H1 (cell line): ENCODE measurements around the gene NELFE.

Experiments used
- CEBPB ChIP-seq: IDR thresholded peaks from 2 replicates; pipeline ENCODE4 v1.6.1; 2012; ENCODE audit warnings: low read depth, low read length
- CREB1 ChIP-seq: IDR thresholded peaks from 2 replicates; pipeline ENCODE4 v1.6.1; 2012; ENCODE audit warnings: inconsistent platforms
- EP300 ChIP-seq, 2 experiments: IDR thresholded peaks; 1 replicate in 1 of 2; 2 replicates in 1 of 2; pipeline ENCODE4 v1.6.1; 2011 to 2012; ENCODE audit warnings: low read depth in 2 of 2, low read length in 2 of 2, mild to moderate bottlenecking in 2 of 2, borderline replicate concordance in 1 of 2, inconsistent platforms in 1 of 2, moderate library complexity in 1 of 2
- EZH2 ChIP-seq: fragments of 200-600 bp; sonication (generic); IDR thresholded peaks from 2 replicates; pipeline ENCODE4 v1.7.1; 2012; ENCODE audit warnings: low read depth, mild to moderate bottlenecking, moderate library complexity, low read length, inconsistent platforms; ENCODE audit not compliant: severe bottlenecking
- FOSL1 ChIP-seq: IDR thresholded peaks from 2 replicates; pipeline ENCODE4 v1.6.1; 2011; ENCODE audit warnings: mild to moderate bottlenecking, low read depth, low read length, moderate library complexity; ENCODE audit not compliant: insufficient read depth
- HDAC6 ChIP-seq: IDR thresholded peaks from one replicate; pipeline ENCODE4 v1.7.1; 2012; ENCODE audit warnings: low read depth, mild to moderate bottlenecking, inconsistent platforms, low read length, moderate library complexity
- JUN ChIP-seq: IDR thresholded peaks from 2 replicates; pipeline ENCODE4 v1.6.1; 2011; ENCODE audit warnings: low read depth, mild to moderate bottlenecking, improper control_type of control experiment, low read length
- POLR2A ChIP-seq, 2 experiments: IDR thresholded peaks; 1 replicate in 1 of 2; 2 replicates in 1 of 2; pipeline ENCODE4 v1.6.1; 2011; ENCODE audit warnings: low read depth in 2 of 2, low read length in 2 of 2, mild to moderate bottlenecking in 2 of 2; ENCODE audit errors: control extremely low read depth in 1 of 2
- POLR2AphosphoS5 ChIP-seq: IDR thresholded peaks from 2 replicates; pipeline ENCODE4 v1.6.1; 2011; ENCODE audit warnings: low read depth, low read length
- RAD21 ChIP-seq, 2 experiments: IDR thresholded peaks in 1 of 2; conservative IDR thresholded peaks in 1 of 2; 2 replicates each; pipeline ENCODE4 v1.6.1; 2011; ENCODE audit warnings: low read depth in 2 of 2, low read length in 2 of 2, improper control_type of control experiment in 1 of 2, inconsistent platforms in 1 of 2, mild to moderate bottlenecking in 1 of 2, moderate library complexity in 1 of 2
- RBBP5 ChIP-seq: IDR thresholded peaks from 2 replicates; pipeline ENCODE4 v1.7.1; 2012; ENCODE audit warnings: low read depth, mild to moderate bottlenecking, inconsistent platforms, low read length, moderate library complexity, borderline replicate concordance
- SP1 ChIP-seq: IDR thresholded peaks from 2 replicates; pipeline ENCODE4 v1.6.1; 2011; ENCODE audit warnings: low read depth, low read length
- YY1 ChIP-seq: IDR thresholded peaks from 2 replicates; pipeline ENCODE4 v1.6.1; 2011; ENCODE audit warnings: low read depth, mild to moderate bottlenecking, low read length
- TF ChIP-seq, protein P1 (sequence below), 3 experiments: IDR thresholded peaks; 1 replicate in 2 of 3; 2 replicates in 1 of 3; pipeline versions ENCODE4 v1.5.1 to v1.6.1; 2011; ENCODE audit warnings: low read length in 3 of 3, mild to moderate bottlenecking in 3 of 3, inconsistent platforms in 2 of 3, low read depth in 1 of 3, moderate library complexity in 1 of 3; ENCODE audit not compliant: insufficient read depth in 1 of 3; ENCODE audit errors: control extremely low read depth in 1 of 3

DNA sequence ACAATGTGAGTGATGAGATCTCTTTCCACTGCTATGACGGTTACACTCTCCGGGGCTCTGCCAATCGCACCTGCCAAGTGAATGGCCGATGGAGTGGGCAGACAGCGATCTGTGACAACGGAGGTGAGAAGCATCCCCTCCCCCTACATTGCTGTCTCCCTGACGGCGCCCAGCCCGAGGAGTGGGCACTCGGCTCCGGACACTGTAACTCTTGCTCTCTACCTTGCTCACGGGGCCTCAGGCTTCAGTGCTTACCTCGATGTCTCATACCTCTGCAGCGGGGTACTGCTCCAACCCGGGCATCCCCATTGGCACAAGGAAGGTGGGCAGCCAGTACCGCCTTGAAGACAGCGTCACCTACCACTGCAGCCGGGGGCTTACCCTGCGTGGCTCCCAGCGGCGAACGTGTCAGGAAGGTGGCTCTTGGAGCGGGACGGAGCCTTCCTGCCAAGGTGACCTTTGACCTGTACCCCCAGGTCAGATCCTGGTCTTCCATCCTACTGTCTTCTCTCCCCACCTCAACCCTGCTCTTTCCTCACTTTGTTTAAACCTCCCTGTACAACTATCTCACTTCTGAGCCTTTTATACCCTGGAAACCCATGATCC lies 11.6 kb downstream of the NELFE start:
- TF ChIP-seq, protein P1, sequence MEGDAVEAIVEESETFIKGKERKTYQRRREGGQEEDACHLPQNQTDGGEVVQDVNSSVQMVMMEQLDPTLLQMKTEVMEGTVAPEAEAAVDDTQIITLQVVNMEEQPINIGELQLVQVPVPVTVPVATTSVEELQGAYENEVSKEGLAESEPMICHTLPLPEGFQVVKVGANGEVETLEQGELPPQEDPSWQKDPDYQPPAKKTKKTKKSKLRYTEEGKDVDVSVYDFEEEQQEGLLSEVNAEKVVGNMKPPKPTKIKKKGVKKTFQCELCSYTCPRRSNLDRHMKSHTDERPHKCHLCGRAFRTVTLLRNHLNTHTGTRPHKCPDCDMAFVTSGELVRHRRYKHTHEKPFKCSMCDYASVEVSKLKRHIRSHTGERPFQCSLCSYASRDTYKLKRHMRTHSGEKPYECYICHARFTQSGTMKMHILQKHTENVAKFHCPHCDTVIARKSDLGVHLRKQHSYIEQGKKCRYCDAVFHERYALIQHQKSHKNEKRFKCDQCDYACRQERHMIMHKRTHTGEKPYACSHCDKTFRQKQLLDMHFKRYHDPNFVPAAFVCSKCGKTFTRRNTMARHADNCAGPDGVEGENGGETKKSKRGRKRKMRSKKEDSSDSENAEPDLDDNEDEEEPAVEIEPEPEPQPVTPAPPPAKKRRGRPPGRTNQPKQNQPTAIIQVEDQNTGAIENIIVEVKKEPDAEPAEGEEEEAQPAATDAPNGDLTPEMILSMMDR (IDR thresholded peaks at IDR 0.05; ENCODE audit: control extremely low read depth in 1 of 3, insufficient read depth in 1 of 3, low read depth in 1 of 3, low read length in 3 of 3): no peak
- TF ChIP-seq CEBPB (no peak), RAD21 (IDR thresholded peaks at IDR 0.05 in 1 of 2, conservative IDR thresholded peaks at IDR 0.05 in 1 of 2; ENCODE audit: low read depth in 2 of 2, low read length in 2 of 2) (no peak), POLR2AphosphoS5 (no peak), RBBP5 (no peak), EP300 (IDR thresholded peaks at IDR 0.05; ENCODE audit: borderline replicate concordance in 1 of 2, low read depth in 2 of 2, low read length in 2 of 2) (no peak), EZH2 (no peak), FOSL1 (no peak), JUN (no peak), HDAC6 (no peak), SP1 (no peak), POLR2A (IDR thresholded peaks at IDR 0.05; ENCODE audit: control extremely low read depth in 1 of 2, low read depth in 2 of 2, low read length in 2 of 2) (no peak), YY1 (no peak), CREB1 (no peak)
